ENCODE data around the gene DCHS1.

DNA sequence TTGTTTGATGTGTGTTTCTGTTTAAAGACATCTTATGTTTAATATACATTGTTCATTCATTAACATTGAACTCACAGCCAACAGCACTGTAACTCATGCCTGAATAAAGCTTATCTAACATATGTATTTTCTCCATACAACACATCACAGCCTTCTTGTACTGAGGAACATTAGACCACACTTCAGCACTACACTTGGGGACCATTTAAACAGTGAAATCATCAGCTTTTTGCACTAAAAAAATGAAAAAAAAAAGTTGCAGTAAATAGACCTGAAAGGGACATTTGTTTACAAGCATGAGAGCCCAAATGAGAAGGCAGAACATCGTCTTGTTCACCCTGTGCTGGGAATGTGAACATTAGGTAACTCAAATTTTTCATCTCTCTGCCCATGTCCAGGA, 21.1 kb downstream of the DCHS1 start:
- TF ChIP-seq RARB (CRISPR knock-in tag; IDR thresholded peaks at IDR 0.05) (no peak), SNAI2 (CRISPR knock-in tag; IDR thresholded peaks at IDR 0.05) (no peak), ZNF565 (CRISPR knock-in tag; conservative IDR thresholded peaks at IDR 0.05; ENCODE audit: low read depth) (no peak), ZNF8 (CRISPR knock-in tag; IDR thresholded peaks at IDR 0.05) (no peak), TOX (CRISPR knock-in tag; IDR thresholded peaks at IDR 0.05; ENCODE audit: borderline replicate concordance) (no peak), ZFP3 (CRISPR knock-in tag; IDR thresholded peaks at IDR 0.05) (no peak), ZC3H10 (CRISPR knock-in tag; IDR thresholded peaks at IDR 0.05) (no peak), BACH2 (CRISPR knock-in tag; IDR thresholded peaks at IDR 0.05; ENCODE audit: borderline replicate concordance) (no peak), CSRNP3 (CRISPR knock-in tag; IDR thresholded peaks at IDR 0.05) (no peak)
- TF ChIP-seq, protein P1, sequence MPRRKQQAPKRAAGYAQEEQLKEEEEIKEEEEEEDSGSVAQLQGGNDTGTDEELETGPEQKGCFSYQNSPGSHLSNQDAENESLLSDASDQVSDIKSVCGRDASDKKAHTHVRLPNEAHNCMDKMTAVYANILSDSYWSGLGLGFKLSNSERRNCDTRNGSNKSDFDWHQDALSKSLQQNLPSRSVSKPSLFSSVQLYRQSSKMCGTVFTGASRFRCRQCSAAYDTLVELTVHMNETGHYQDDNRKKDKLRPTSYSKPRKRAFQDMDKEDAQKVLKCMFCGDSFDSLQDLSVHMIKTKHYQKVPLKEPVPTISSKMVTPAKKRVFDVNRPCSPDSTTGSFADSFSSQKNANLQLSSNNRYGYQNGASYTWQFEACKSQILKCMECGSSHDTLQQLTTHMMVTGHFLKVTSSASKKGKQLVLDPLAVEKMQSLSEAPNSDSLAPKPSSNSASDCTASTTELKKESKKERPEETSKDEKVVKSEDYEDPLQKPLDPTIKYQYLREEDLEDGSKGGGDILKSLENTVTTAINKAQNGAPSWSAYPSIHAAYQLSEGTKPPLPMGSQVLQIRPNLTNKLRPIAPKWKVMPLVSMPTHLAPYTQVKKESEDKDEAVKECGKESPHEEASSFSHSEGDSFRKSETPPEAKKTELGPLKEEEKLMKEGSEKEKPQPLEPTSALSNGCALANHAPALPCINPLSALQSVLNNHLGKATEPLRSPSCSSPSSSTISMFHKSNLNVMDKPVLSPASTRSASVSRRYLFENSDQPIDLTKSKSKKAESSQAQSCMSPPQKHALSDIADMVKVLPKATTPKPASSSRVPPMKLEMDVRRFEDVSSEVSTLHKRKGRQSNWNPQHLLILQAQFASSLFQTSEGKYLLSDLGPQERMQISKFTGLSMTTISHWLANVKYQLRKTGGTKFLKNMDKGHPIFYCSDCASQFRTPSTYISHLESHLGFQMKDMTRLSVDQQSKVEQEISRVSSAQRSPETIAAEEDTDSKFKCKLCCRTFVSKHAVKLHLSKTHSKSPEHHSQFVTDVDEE (CRISPR knock-in tag; IDR thresholded peaks at IDR 0.05) = no peak

Data from SK-N-SH treated with all-trans-retinoic acid at 6 μM for 48 hours (cell line).